Fibroblast of mammary gland (primary cell): ENCODE measurements around the gene TBC1D9B.

Experiments
- DNase-seq: peaks from one replicate; pipeline ENCODE4 v3.0.0-alpha.2; 2010; ENCODE audit warnings: low read depth
- H3K4me3 ChIP-seq: 2 replicates; pipeline ENCODE4 v1.5.1; 2011; ENCODE audit warnings: low read depth, mild to moderate bottlenecking, low read length, moderate library complexity; ENCODE audit not compliant: control insufficient read depth
- TF ChIP-seq, protein P1 (sequence below): conservative IDR thresholded peaks from 2 replicates; pipeline ENCODE4 v1.5.1; 2011; ENCODE audit warnings: low read depth, low read length, inconsistent platforms; ENCODE audit not compliant: control insufficient read depth, insufficient read depth

The TBC1D9B gene

GRCh38 chr5:179828756-179829421, 78.8 kb downstream of the TBC1D9B start:
- H3K4me3 ChIP-seq = no peak overlapping the region
- TF ChIP-seq, protein P1, sequence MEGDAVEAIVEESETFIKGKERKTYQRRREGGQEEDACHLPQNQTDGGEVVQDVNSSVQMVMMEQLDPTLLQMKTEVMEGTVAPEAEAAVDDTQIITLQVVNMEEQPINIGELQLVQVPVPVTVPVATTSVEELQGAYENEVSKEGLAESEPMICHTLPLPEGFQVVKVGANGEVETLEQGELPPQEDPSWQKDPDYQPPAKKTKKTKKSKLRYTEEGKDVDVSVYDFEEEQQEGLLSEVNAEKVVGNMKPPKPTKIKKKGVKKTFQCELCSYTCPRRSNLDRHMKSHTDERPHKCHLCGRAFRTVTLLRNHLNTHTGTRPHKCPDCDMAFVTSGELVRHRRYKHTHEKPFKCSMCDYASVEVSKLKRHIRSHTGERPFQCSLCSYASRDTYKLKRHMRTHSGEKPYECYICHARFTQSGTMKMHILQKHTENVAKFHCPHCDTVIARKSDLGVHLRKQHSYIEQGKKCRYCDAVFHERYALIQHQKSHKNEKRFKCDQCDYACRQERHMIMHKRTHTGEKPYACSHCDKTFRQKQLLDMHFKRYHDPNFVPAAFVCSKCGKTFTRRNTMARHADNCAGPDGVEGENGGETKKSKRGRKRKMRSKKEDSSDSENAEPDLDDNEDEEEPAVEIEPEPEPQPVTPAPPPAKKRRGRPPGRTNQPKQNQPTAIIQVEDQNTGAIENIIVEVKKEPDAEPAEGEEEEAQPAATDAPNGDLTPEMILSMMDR = no peak
- DNase-seq = no peak

DNA sequence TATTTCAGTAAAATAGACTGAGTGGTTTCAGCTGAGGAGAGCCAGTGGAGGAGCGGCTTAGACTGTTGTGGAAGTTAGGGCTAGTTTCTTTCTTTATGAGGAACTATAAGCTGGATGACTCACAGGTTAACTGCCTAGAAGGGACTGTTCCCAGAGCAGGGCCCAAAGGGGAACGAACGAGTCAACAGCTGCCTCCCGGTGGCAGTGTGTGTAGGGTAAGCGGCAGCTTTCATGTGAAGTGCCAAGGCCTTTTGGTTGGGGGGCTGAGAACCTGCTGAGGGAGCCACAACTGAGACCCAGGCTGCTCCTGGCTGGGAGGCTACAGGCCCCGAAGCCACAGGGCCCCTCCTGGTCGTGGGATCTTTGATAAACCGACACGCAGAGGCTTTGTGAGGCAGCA, 80.0 kb downstream of the TBC1D9B start:
- TF ChIP-seq, protein P1 = peak; percentile 6
- DNase-seq = peak; percentile 80
- no peak overlapping the region for H3K4me3 ChIP-seq

DNA sequence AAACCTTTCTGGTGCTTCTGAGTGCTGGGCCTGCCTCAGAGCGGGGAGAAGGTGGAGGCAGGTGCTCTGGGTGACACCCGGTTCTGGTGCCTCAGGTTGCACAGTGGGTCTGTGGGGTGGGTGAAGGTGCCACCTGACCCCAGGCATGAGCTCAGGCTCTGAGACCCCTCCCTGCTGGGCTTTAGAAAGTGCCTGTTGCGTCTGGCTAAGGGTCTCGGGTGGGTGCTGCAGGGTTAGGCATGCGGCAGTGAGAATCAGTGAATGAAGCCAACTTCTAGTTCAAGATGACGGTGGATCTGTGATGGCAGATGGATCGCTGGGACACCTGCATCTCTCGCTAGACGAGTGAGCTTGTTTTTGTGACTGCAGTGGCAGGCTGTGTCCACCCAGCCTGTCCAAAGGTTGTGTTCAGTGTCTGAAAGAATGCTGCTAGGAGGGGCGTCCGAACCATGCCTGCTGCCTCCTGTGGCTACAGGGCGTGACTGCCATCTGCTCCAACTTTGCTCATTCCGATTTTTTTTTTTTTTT, 82.0 kb downstream of the TBC1D9B start:
- no peak overlapping the region for H3K4me3 ChIP-seq
- DNase-seq = no peak
- TF ChIP-seq, protein P1 = no peak

DNA sequence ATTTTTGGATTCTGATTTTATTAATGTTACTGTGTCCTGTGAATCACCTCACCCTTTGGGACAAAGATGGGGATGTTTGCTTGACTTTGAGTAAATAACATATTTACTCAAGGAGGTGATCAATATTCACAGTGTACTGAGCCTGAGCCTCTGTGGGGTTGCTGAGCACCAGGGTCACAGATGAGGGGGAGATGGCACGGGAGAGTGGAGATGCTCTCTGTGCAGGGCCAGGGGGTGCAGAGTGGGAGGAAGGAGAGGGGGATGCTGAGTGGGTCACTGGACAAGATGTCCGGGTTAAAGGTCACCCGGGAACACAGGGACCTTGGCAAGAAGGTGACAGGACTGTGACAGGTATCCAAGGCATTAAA, 83.0 kb downstream of the TBC1D9B start:
- no peak overlapping the region for H3K4me3 ChIP-seq
- TF ChIP-seq, protein P1 = no peak
- DNase-seq = no peak

- TF ChIP-seq, protein P1 = no peak
- H3K4me3 ChIP-seq = no peak overlapping the region
- DNase-seq = no peak
Observed at GRCh38 chr5:179823937-179824744, 83.6 kb downstream of the TBC1D9B start.

- no peak for DNase-seq
- TF ChIP-seq, protein P1 = no peak
- H3K4me3 ChIP-seq = peak overlapping the region; percentile 72
Observed at GRCh38 chr5:179822444-179822990, 85.2 kb downstream of the TBC1D9B start.
